Globus pallidus (tissue), 1 donor: ENCODE results near the gene ST6GALNAC3.
"Not testable (repeated sequence)": the region's sequence is repeated elsewhere in the genome, so short reads cannot be mapped to it uniquely, and the experiment has no call there.

Experiments used
- DNase-seq: peaks from one replicate; pipeline ENCODE4 v3.0.0-alpha.2; 2015; ENCODE audit warnings: low spot score

The ST6GALNAC3 gene

GRCh38 chr1:76640092-76640491, 565.5 kb downstream of the ST6GALNAC3 start:
- no peak for DNase-seq

DNA sequence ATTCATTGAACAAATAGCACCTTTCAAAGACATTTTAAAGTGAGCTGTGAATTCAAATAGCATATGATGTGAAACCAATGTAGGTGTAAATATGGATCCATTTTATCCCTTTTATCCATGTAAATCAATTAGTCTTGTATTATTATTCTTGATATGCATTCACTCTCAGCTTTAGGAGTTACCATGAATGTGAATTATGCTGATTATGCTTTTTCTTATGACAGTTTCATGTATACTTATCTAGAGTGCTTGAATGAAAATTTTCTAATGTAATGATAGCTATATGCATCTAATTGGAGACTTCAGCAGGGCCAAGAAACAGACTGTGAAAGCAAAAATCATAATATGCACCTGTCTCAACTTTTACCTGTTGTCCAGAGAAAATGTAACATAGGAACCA, 566.2 kb downstream of the ST6GALNAC3 start:
- DNase-seq: no peak

DNA sequence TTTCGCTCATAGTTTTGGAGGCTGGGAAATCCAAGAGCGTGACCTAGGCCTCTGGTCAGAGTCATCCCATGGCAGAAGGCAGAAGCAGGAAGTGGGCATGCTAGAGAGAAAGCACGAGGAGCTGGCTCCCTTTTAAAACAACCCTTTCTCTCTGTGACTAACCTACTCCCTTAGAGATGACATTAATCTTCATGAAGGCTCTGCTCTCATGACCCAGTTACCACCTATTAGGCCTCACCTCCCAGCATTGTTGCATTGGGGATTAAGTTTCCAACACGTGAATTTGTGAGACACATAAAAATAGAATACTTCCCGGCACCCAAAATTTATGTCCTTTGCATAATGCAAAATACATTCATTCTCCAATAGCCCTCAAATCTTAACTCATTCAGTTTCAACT, 569.6 kb downstream of the ST6GALNAC3 start:
- DNase-seq: no peak

- not testable (repeated sequence) for DNase-seq
Measured at GRCh38 chr1:76652860-76653259, 578.3 kb downstream of the ST6GALNAC3 start.

GRCh38 chr1:76657623-76658022, 583.1 kb downstream of the ST6GALNAC3 start:
- no peak for DNase-seq

DNA sequence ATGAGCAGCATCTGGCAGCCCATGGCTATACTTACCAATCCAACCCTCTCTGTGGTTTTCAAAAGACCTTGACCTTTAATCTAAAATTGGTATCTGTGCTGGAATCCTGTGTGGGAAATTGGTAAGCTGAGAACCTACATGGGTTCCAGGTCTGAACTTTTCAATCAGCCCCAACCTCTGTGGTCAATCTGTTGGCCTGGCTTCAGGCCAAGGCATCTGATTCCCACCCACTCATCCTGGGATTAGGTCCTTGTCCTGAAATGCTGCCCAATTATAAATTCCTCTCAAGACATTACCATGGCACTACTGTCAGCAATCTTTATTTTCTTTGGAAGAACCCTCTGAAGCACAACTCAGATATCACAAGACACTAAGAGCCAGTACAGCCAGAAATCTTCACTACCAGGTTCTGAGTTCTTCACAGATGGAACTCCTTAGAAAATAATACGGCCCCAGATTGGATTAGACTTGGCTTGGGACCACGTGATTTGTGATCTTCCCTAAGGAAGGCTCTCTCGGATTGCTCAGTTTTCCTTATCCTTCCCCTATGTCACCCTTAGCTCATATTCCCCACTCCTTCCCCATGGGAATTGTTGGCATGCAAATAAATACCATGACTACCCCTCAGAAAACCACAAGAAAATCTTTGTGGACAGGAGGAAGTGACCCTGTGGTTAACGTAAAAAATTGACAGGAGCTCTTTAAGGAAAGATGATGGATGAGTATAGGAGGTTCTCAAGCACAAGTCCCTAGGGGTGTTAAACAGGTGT, 584.8 kb downstream of the ST6GALNAC3 start:
- DNase-seq: no peak

DNA sequence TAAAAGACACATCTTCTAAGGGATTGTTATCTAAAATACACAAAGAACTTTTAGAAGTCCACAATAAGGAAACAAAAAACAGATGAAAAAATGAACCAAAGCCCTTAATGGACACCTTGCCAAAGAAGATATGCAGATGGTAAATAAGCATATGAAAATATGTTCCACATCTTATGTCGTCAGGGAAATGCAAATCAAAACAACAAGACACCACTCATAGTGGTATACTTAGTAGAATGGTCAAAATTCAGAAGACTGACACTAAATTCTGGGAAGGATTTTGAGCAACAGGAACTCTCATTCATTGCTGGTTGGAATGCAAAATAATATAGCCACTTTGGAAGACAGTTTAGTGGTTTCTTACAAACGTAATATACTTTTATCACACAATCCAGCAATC, 587.0 kb downstream of the ST6GALNAC3 start:
- DNase-seq: no peak

GRCh38 chr1:76666499-76666898, 592.0 kb downstream of the ST6GALNAC3 start:
- DNase-seq: no peak

DNA sequence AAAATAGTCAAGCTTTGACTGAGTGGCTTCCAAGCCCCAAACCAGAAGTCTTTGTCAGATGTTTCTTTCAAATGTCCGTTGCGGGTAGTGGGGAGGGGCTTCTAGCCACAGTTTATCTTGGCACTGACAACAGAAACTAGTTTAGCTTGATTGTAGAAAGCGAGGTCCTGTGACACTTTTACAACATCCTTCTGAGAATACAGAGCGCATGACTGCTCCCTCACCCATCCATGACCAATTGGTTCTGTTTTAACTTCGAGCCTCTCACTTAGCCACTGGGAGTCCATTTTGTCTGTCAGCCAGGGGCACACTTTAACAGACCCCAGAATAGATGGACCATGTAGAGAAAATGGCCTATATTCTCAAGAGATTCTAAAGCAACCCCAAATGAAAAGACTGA, 593.5 kb downstream of the ST6GALNAC3 start:
- no peak for DNase-seq

GRCh38 chr1:76669131-76669530, 594.6 kb downstream of the ST6GALNAC3 start:
- no peak for DNase-seq

DNA sequence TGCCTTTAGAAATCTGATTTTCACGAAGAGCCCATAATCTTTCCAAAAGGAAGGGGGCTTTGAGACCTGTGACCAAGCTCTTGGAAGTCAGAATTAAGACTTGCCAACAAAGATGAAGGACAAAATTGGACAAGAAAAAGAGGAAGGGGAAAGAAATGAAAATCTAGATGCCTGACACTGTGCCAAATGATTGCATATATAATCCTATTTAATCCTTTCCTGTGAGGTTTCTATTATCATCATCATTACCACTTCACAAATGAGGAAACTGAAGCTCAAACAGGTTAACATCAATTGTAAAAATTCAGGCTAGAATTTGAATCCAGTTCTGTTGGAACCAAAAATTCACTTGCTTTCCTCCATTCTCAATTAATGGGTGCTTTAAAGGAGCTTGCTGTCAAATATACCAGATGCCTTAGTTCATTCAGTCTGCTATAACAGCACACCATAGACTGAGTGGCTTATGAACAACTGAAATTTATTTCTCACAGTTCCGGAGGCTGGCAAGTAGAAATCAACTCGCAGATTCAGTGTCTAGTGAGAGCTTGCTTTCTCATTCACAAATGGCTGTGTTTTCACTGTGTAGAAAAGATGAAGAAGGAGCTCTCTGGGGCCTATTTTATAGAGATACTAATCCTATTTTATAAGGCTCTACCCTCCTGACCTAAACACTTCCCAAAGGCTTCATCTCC, 595.2 kb downstream of the ST6GALNAC3 start:
- DNase-seq: no peak

GRCh38 chr1:76674689-76675210, 600.2 kb downstream of the ST6GALNAC3 start:
- DNase-seq: peak; percentile 5

GRCh38 chr1:76677416-76678405, 603.2 kb downstream of the ST6GALNAC3 start:
- DNase-seq: no peak

GRCh38 chr1:76679534-76680152, 605.1 kb downstream of the ST6GALNAC3 start:
- no peak for DNase-seq

- no peak for DNase-seq
Measured at GRCh38 chr1:76680651-76681050, 606.1 kb downstream of the ST6GALNAC3 start.

DNA sequence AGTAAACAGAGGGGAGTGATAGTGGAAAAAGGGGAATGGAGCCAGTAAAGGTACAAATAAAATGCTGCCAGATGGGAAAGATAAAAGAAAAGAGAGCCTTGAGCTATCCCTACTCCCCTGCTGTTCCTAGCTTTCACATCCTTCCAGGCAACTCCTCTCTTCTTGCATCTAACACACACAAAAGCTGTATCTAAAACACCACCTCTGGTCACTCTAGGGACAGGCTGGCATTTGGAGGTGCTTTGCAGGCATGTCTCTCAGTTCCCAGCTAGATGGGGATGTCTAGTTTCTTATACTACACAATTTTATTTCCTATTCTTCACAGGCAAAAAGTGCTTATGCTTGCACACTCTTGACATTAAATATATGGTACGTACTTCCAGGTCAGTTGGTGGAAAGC, 607.6 kb downstream of the ST6GALNAC3 start:
- no peak for DNase-seq
